HEK293 (cell line): ENCODE measurements around the gene PLEKHG4B.

ENCODE experiments used
- AEBP2 ChIP-seq: fragments of 450-650 bp; formaldehyde crosslinking; IDR thresholded peaks from 2 replicates; pipeline ENCODE4 v1.5.1; 2016; ENCODE audit warnings: missing biosample characterization, missing genetic modification characterization, borderline replicate concordance
- CTCF ChIP-seq: fragments of 450-650 bp; formaldehyde crosslinking; IDR thresholded peaks from 2 replicates; pipeline ENCODE4 v1.5.1; 2016; ENCODE audit warnings: missing biosample characterization, missing genetic modification characterization

- no peak for TF ChIP-seq AEBP2 (tag by site-specific recombination)
- no peak for TF ChIP-seq CTCF (tag by site-specific recombination)
Measured at GRCh38 chr5:85334-85995, 6.5 kb upstream of the PLEKHG4B start.
